Astrocyte (in vitro differentiated cells and primary cell): ENCODE data around the gene BACH2.

Experiments
- EZH2 ChIP-seq: IDR thresholded peaks from 2 replicates; pipeline ENCODE4 v1.6.1; 2012; ENCODE audit warnings: mild to moderate bottlenecking, low read length, inconsistent platforms; ENCODE audit not compliant: insufficient read depth
- TF ChIP-seq, protein P1 (sequence below): IDR thresholded peaks from 2 replicates; pipeline ENCODE4 v1.5.1; 2011; ENCODE audit warnings: low read depth, mild to moderate bottlenecking, inconsistent platforms, low read length, moderate library complexity; ENCODE audit not compliant: insufficient read depth

GRCh38 chr6:90204327-90205056 is 92.2 kb downstream of the BACH2 start:
- TF ChIP-seq, protein P1, sequence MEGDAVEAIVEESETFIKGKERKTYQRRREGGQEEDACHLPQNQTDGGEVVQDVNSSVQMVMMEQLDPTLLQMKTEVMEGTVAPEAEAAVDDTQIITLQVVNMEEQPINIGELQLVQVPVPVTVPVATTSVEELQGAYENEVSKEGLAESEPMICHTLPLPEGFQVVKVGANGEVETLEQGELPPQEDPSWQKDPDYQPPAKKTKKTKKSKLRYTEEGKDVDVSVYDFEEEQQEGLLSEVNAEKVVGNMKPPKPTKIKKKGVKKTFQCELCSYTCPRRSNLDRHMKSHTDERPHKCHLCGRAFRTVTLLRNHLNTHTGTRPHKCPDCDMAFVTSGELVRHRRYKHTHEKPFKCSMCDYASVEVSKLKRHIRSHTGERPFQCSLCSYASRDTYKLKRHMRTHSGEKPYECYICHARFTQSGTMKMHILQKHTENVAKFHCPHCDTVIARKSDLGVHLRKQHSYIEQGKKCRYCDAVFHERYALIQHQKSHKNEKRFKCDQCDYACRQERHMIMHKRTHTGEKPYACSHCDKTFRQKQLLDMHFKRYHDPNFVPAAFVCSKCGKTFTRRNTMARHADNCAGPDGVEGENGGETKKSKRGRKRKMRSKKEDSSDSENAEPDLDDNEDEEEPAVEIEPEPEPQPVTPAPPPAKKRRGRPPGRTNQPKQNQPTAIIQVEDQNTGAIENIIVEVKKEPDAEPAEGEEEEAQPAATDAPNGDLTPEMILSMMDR: no peak
- no peak for TF ChIP-seq EZH2
